ENCODE data around the gene C4orf50. TPM values are rescaled to one million over a fixed set of nuclear protein-coding genes. Genes with fewer than 3 reads are reported as not detected.

Gene C4orf50
- total RNA-seq, 1 donor from 2014 or later: 0.49 TPM

GRCh38 chr4:5897674-5898073, 120.6 kb downstream of the C4orf50 start:
- H3K9me3 ChIP-seq: no peaks in the 10 kb centered on the region
- no peak for TF ChIP-seq CTCF (IDR thresholded peaks at IDR 0.05)
- TF ChIP-seq POLR2A (IDR thresholded peaks at IDR 0.05): no peak
- TF ChIP-seq POLR2AphosphoS5 (IDR thresholded peaks at IDR 0.05; ENCODE audit: insufficient read depth in 1 of 2, low read depth in 1 of 2): no peak
- H3K36me3 ChIP-seq: no peaks in the 10 kb centered on the region
- intact Hi-C loops (cut with DNase I): no loop called here
- H3K27me3 ChIP-seq: no peaks in the 10 kb centered on the region
- H3K4me3 ChIP-seq: no peak overlapping the region
- DNase-seq (ENCODE audit: extremely low spot score in 2 of 2): no peak
- no peaks in the 10 kb centered on the region for H3K4me1 ChIP-seq
- no peak overlapping the region for H3K27ac ChIP-seq

GRCh38 chr4:5895287-5895686, 122.9 kb downstream of the C4orf50 start:
- Histone ChIP-seq H3K4me1 (peaks cover 5% of the 10 kb centered on the region), H3K4me3 (no peak overlapping the region), H3K9me3 (no peaks in the 10 kb centered on the region), H3K27ac (no peak overlapping the region), H3K36me3 (no peaks in the 10 kb centered on the region), H3K27me3 (peaks cover 13% of the 10 kb centered on the region)
- intact Hi-C loops (cut with DNase I): no loop called here
- TF ChIP-seq POLR2A (IDR thresholded peaks at IDR 0.05) (no peak), POLR2AphosphoS5 (IDR thresholded peaks at IDR 0.05; ENCODE audit: insufficient read depth in 1 of 2, low read depth in 1 of 2) (no peak), CTCF (IDR thresholded peaks at IDR 0.05) (no peak)
- no peak for DNase-seq (ENCODE audit: extremely low spot score in 2 of 2)

GRCh38 chr4:5894266-5894665, 124.0 kb downstream of the C4orf50 start:
- Histone ChIP-seq H3K4me1 (peaks cover 10% of the 10 kb centered on the region), H3K27me3 (peaks cover 16% of the 10 kb centered on the region), H3K9me3 (no peaks in the 10 kb centered on the region), H3K4me3 (no peak overlapping the region), H3K27ac (no peak overlapping the region), H3K36me3 (no peaks in the 10 kb centered on the region)
- intact Hi-C loops (cut with DNase I): no loop called here
- no peak for TF ChIP-seq CTCF (IDR thresholded peaks at IDR 0.05)
- TF ChIP-seq POLR2AphosphoS5 (IDR thresholded peaks at IDR 0.05; ENCODE audit: insufficient read depth in 1 of 2, low read depth in 1 of 2): no peak
- no peak for TF ChIP-seq POLR2A (IDR thresholded peaks at IDR 0.05)
- DNase-seq (ENCODE audit: extremely low spot score in 2 of 2): no peak

- peaks cover 14% of the 10 kb centered on the region for H3K4me1 ChIP-seq
- DNase-seq (ENCODE audit: extremely low spot score in 2 of 2): no peak
- TF ChIP-seq POLR2AphosphoS5 (IDR thresholded peaks at IDR 0.05; ENCODE audit: insufficient read depth in 1 of 2, low read depth in 1 of 2) (no peak), POLR2A (IDR thresholded peaks at IDR 0.05) (no peak), CTCF (IDR thresholded peaks at IDR 0.05) (no peak)
- no peak overlapping the region for H3K27ac ChIP-seq
- peak overlapping the region in 1 of 2 donors; percentile 16 for H3K4me3 ChIP-seq
- H3K9me3 ChIP-seq: no peaks in the 10 kb centered on the region
- no peaks in the 10 kb centered on the region for H3K36me3 ChIP-seq
- intact Hi-C loops (cut with DNase I): no loop called here
- peaks cover 16% of the 10 kb centered on the region for H3K27me3 ChIP-seq
These were observed 124.6 kb downstream of the C4orf50 start for GRCh38 chr4:5893591-5893990.

- H3K9me3 ChIP-seq: no peaks in the 10 kb centered on the region
- intact Hi-C loops (cut with DNase I): no loop called here
- no peak for DNase-seq (ENCODE audit: extremely low spot score in 2 of 2)
- peaks cover 19% of the 10 kb centered on the region for H3K4me1 ChIP-seq
- H3K36me3 ChIP-seq: no peaks in the 10 kb centered on the region
- H3K27ac ChIP-seq: no peak within 1 kb of the TSS
- peaks cover 16% of the 10 kb centered on the region for H3K27me3 ChIP-seq
- TF ChIP-seq POLR2A (IDR thresholded peaks at IDR 0.05) (no peak), CTCF (IDR thresholded peaks at IDR 0.05) (no peak), POLR2AphosphoS5 (IDR thresholded peaks at IDR 0.05; ENCODE audit: insufficient read depth in 1 of 2, low read depth in 1 of 2) (no peak)
- peak within 1 kb of the TSS in 1 of 2 donors; percentile 30 for H3K4me3 ChIP-seq
These were observed 125.1 kb downstream of the C4orf50 start, which contains the start of gene CRMP1 for GRCh38 chr4:5893004-5893580. TSS of gene CRMP1 (minus strand) at chr4:5893086. CDS start at chr4:5892969, 117 bp downstream.

All from vagina (tissue), 2 donors.